H9 (cell line): ENCODE results near the gene FBXL15. TPM values are rescaled to one million over a fixed set of nuclear protein-coding genes. Genes with fewer than 3 reads are reported as not detected.

ENCODE experiments used
- DNase-seq: peaks from one replicate; pipeline ENCODE4 v3.0.0-alpha.2; 2017
- H2AFZ ChIP-seq: one replicate; pipeline ENCODE4 v1.6.1; 2013; ENCODE audit warnings: mild to moderate bottlenecking, low read length, control low read depth, moderate library complexity
- H2AK5ac ChIP-seq: 2 replicates; pipeline ENCODE4 v1.6.1; 2013; ENCODE audit warnings: low read length, control low read depth, mixed read lengths; ENCODE audit not compliant: insufficient read length
- H2BK120ac ChIP-seq: one replicate; pipeline ENCODE4 v1.6.1; 2013; ENCODE audit warnings: low read depth, mild to moderate bottlenecking, low read length, control low read depth, inconsistent platforms; ENCODE audit not compliant: poor library complexity, severe bottlenecking
- H2BK12ac ChIP-seq: 2 replicates; pipeline ENCODE4 v1.6.1; 2013; ENCODE audit warnings: low read length, control low read depth, mixed read lengths, low read depth; ENCODE audit not compliant: insufficient read length
- H2BK15ac ChIP-seq: 2 replicates; pipeline ENCODE4 v1.6.1; 2013; ENCODE audit warnings: low read depth, low read length, control low read depth
- H2BK20ac ChIP-seq: one replicate; pipeline ENCODE4 v1.6.1; 2013; ENCODE audit warnings: low read depth, mild to moderate bottlenecking, low read length, control low read depth, inconsistent platforms; ENCODE audit not compliant: poor library complexity, severe bottlenecking
- H2BK5ac ChIP-seq: 2 replicates; pipeline ENCODE4 v1.6.1; 2013; ENCODE audit warnings: low read length, control low read depth, mixed read lengths; ENCODE audit not compliant: insufficient read length
- H3K14ac ChIP-seq: 2 replicates; pipeline ENCODE4 v1.6.1; 2013; ENCODE audit warnings: low read length, control low read depth; ENCODE audit not compliant: insufficient read depth
- H3K18ac ChIP-seq: 2 replicates; pipeline ENCODE4 v1.6.1; 2013; ENCODE audit warnings: low read depth, mild to moderate bottlenecking, mixed read lengths, low read length, control low read depth; ENCODE audit not compliant: insufficient read length
- H3K23ac ChIP-seq: 2 replicates; pipeline ENCODE4 v1.6.1; 2013; ENCODE audit warnings: low read length, control low read depth, mixed read lengths, low read depth; ENCODE audit not compliant: insufficient read length
- H3K23me2 ChIP-seq: 2 replicates; pipeline ENCODE4 v1.6.1; 2013; ENCODE audit warnings: low read depth, mild to moderate bottlenecking, mixed read lengths, low read length, control low read depth; ENCODE audit not compliant: insufficient read length, poor library complexity, severe bottlenecking
- H3K27ac ChIP-seq: 2 replicates; pipeline ENCODE4 v1.5.1; 2013; ENCODE audit warnings: low read length, control low read depth, mixed read lengths, low read depth; ENCODE audit not compliant: insufficient read length
- H3K27me3 ChIP-seq: 2 replicates; pipeline ENCODE4 v1.6.1; 2013; ENCODE audit warnings: low read length, control low read depth, inconsistent platforms; ENCODE audit not compliant: insufficient read depth
- H3K4ac ChIP-seq: 2 replicates; pipeline ENCODE4 v1.6.1; 2013; ENCODE audit warnings: low read depth, mild to moderate bottlenecking, control low read depth, inconsistent platforms, low read length, moderate library complexity
- H3K4me1 ChIP-seq: 2 replicates; pipeline ENCODE4 v1.6.1; 2013; ENCODE audit warnings: low read length, control low read depth, inconsistent platforms; ENCODE audit not compliant: insufficient read depth
- H3K4me2 ChIP-seq: 2 replicates; pipeline ENCODE4 v1.6.1; 2013; ENCODE audit warnings: low read length, control low read depth, mixed read lengths; ENCODE audit not compliant: insufficient read length, insufficient read depth
- H3K56ac ChIP-seq: 2 replicates; pipeline ENCODE4 v1.6.1; 2013; ENCODE audit warnings: low read depth, mild to moderate bottlenecking, mixed read lengths, low read length, control low read depth; ENCODE audit not compliant: insufficient read length
- H3K79me1 ChIP-seq: 2 replicates; pipeline ENCODE4 v1.6.1; 2013; ENCODE audit warnings: low read depth, mild to moderate bottlenecking, moderate library complexity, low read length, control low read depth, inconsistent platforms; ENCODE audit not compliant: insufficient read depth, poor library complexity, severe bottlenecking
- H3K79me2 ChIP-seq: 2 replicates; pipeline ENCODE4 v1.6.1; 2013; ENCODE audit warnings: low read length, control low read depth, inconsistent platforms; ENCODE audit not compliant: insufficient read depth
- H3K9ac ChIP-seq: 2 replicates; pipeline ENCODE4 v1.6.1; 2013; ENCODE audit warnings: low read length, control low read depth, mixed read lengths; ENCODE audit not compliant: insufficient read length; ENCODE audit errors: extremely low read depth
- H3K9me3 ChIP-seq: one replicate; pipeline ENCODE4 v1.6.1; 2013; ENCODE audit warnings: low read depth, low read length, inconsistent platforms; ENCODE audit not compliant: control insufficient read depth
- H3T11ph ChIP-seq: one replicate; pipeline ENCODE4 v1.6.1; 2013; ENCODE audit warnings: mild to moderate bottlenecking, low read length, control low read depth, inconsistent platforms
- H4K20me1 ChIP-seq: one replicate; pipeline ENCODE4 v1.6.1; 2013; ENCODE audit not compliant: control insufficient read depth, insufficient read length, insufficient read depth
- H4K5ac ChIP-seq: 2 replicates; pipeline ENCODE4 v1.6.1; 2013; ENCODE audit warnings: low read depth, mild to moderate bottlenecking, mixed read lengths, low read length, control low read depth; ENCODE audit not compliant: insufficient read length
- H4K8ac ChIP-seq: replicated peaks from 2 replicates; pipeline ENCODE4 v1.6.1; 2013; ENCODE audit warnings: low read length, control low read depth, mixed read lengths, low read depth; ENCODE audit not compliant: insufficient read length
- H4K91ac ChIP-seq: 2 replicates; pipeline ENCODE4 v1.6.1; 2013; ENCODE audit warnings: low read depth, mild to moderate bottlenecking, moderate library complexity, mixed read lengths, low read length, control low read depth; ENCODE audit not compliant: insufficient read length
- H3K27ac Mint-ChIP-seq, 3 experiments: 2 replicates in 2 of 3; 3 replicates in 1 of 3; pipeline ENCODE4 v1.8.0; 2020 to 2021; ENCODE audit warnings: mixed read lengths in 3 of 3, mild to moderate bottlenecking in 1 of 3, moderate library complexity in 1 of 3
- H3K27me3 Mint-ChIP-seq: 2 replicates; pipeline ENCODE4 v1.8.0; 2021; ENCODE audit warnings: low read depth, mild to moderate bottlenecking, moderate library complexity, mixed read lengths
- H3K36me3 Mint-ChIP-seq, 3 experiments: 2 replicates in 2 of 3; 3 replicates in 1 of 3; pipeline ENCODE4 v1.8.0; 2020 to 2021; ENCODE audit warnings: low read depth in 3 of 3, mixed read lengths in 3 of 3; ENCODE audit not compliant: insufficient read depth in 1 of 3
- H3K4me1 Mint-ChIP-seq, 2 experiments: 2 replicates each; pipeline ENCODE4 v1.8.0; 2020; ENCODE audit warnings: mixed read lengths in 2 of 2
- H3K4me3 Mint-ChIP-seq, 2 experiments: 2 replicates in 1 of 2; 3 replicates in 1 of 2; pipeline ENCODE4 v1.8.0; 2020 to 2021; ENCODE audit warnings: mild to moderate bottlenecking in 2 of 2, mixed read lengths in 2 of 2, moderate library complexity in 1 of 2
- H3K9me3 Mint-ChIP-seq, 2 experiments: 2 replicates in 1 of 2; 3 replicates in 1 of 2; pipeline ENCODE4 v1.8.0; 2020; ENCODE audit warnings: mild to moderate bottlenecking in 2 of 2, mixed read lengths in 2 of 2, moderate library complexity in 1 of 2
- CTCF ChIP-seq: fragments of 200-600 bp; sonication (generic); conservative IDR thresholded peaks from 3 replicates; pipeline ENCODE4 v1.8.0; 2021; ENCODE audit warnings: antibody characterized with exemption, mild to moderate bottlenecking
- WGBS: extraction: QIAGEN DNeasy Blood & Tissue Kit; methylation state at CpG from one replicate; pipeline ENCODE4 v1.1.7; 2013; ENCODE audit warnings: missing lambda C conversion rate, low lambda C conversion rate, mixed read lengths; ENCODE audit not compliant: insufficient read length; ENCODE audit errors: extremely low coverage; 5-methylcytosine and 5-hydroxymethylcytosine counted together
- total RNA-seq: library from RNA; stranded (reverse); gene quantifications from 2 replicates; pipeline ENCODE4 v1.2.1, GENCODE V29; 2021

The FBXL15 gene
- total RNA-seq, 1 experiment from 2014 or later: 9.1 TPM

GRCh38 chr10:102414749-102415148, 5.9 kb upstream of the FBXL15 start:
- peaks cover 33 to 55% of the 10 kb centered on the region in 2 experiments for H3K4me1 Mint-ChIP-seq
- H3K4ac ChIP-seq: no peak overlapping the region
- no peak overlapping the region for H2BK5ac ChIP-seq
- H3K4me1 ChIP-seq: peaks cover 5% of the 10 kb centered on the region; the same call in 1 of the 2 replicates
- H3K36me3 Mint-ChIP-seq: peaks cover 0 to 2% (median 0%) of the 10 kb centered on the region in 3 experiments; a peak in 1 of 7 replicates
- no peaks in the 10 kb centered on the region for H4K20me1 ChIP-seq
- no peak overlapping the region for H3K18ac ChIP-seq
- H3K79me2 ChIP-seq: no peaks in the 10 kb centered on the region
- H4K5ac ChIP-seq: no peak overlapping the region
- no peaks in the 10 kb centered on the region for H3K79me1 ChIP-seq
- WGBS: no CpG with 5 or more reads among the region's 20 CpGs
- H3K27ac Mint-ChIP-seq: no peak overlapping the region; a peak in 1 of 7 replicates
- H2BK120ac ChIP-seq: no peak overlapping the region
- H3K23me2 ChIP-seq: peaks cover 18% of the 10 kb centered on the region
- no peak overlapping the region for H4K8ac ChIP-seq
- H2BK15ac ChIP-seq: no peak overlapping the region
- H3K23ac ChIP-seq: no peak overlapping the region
- H3K9me3 Mint-ChIP-seq: peaks cover 0 to under 1% of the 10 kb centered on the region in 2 experiments; a peak in 2 of 5 replicates
- no peak overlapping the region for H3K56ac ChIP-seq
- no peak for DNase-seq
- no peak overlapping the region for H4K91ac ChIP-seq
- no peak overlapping the region for H2BK12ac ChIP-seq
- no peak overlapping the region for H2AFZ ChIP-seq
- no peak overlapping the region for H3K14ac ChIP-seq
- H3K27me3 Mint-ChIP-seq: peaks cover 64% of the 10 kb centered on the region
- H2BK20ac ChIP-seq: no peak overlapping the region
- no peak overlapping the region for H2AK5ac ChIP-seq
- H3K27ac ChIP-seq: no peak overlapping the region
- H3K9me3 ChIP-seq: no peaks in the 10 kb centered on the region
- no peak overlapping the region; a peak in 1 of 5 replicates for H3K4me3 Mint-ChIP-seq
- H3K4me2 ChIP-seq: no peak overlapping the region
- no peak overlapping the region for H3T11ph ChIP-seq
- H3K9ac ChIP-seq: no peak overlapping the region
- peaks cover 9% of the 10 kb centered on the region; the same call in 1 of the 2 replicates for H3K27me3 ChIP-seq
- TF ChIP-seq CTCF: no peak
